Trophoblast cell (in vitro differentiated cells and primary cell): ENCODE results near the gene CDKL4.
"Not testable (repeated sequence)": the region's sequence is repeated elsewhere in the genome, so short reads cannot be mapped to it uniquely, and the experiment has no call there.

Experiments used
- DNase-seq, 2 donors: peaks; one replicate each; pipeline ENCODE4 v3.0.0-alpha.2; 2016
- H2AFZ ChIP-seq: 2 replicates; pipeline ENCODE4 v1.6.1; 2013; ENCODE audit warnings: low read length, moderate library complexity, mild to moderate bottlenecking; ENCODE audit not compliant: insufficient read depth, poor library complexity
- H2AK5ac ChIP-seq: 2 replicates; pipeline ENCODE4 v1.6.1; 2013; ENCODE audit warnings: mild to moderate bottlenecking, low read length
- H2BK120ac ChIP-seq: 2 replicates; pipeline ENCODE4 v1.6.1; 2013; ENCODE audit warnings: low read length, mild to moderate bottlenecking, moderate library complexity; ENCODE audit not compliant: insufficient read depth, poor library complexity
- H2BK12ac ChIP-seq: 2 replicates; pipeline ENCODE4 v1.6.1; 2013; ENCODE audit warnings: mild to moderate bottlenecking, low read length, moderate library complexity
- H2BK5ac ChIP-seq: 2 replicates; pipeline ENCODE4 v1.6.1; 2013; ENCODE audit warnings: low read length, low read depth, moderate library complexity, mild to moderate bottlenecking; ENCODE audit not compliant: poor library complexity
- H3K14ac ChIP-seq: 2 replicates; pipeline ENCODE4 v1.6.1; 2013; ENCODE audit warnings: mild to moderate bottlenecking, low read length
- H3K18ac ChIP-seq: 2 replicates; pipeline ENCODE4 v1.6.1; 2013; ENCODE audit warnings: mild to moderate bottlenecking, low read length
- H3K23ac ChIP-seq: 2 replicates; pipeline ENCODE4 v1.6.1; 2013; ENCODE audit warnings: low read length
- H3K27ac ChIP-seq: 2 replicates; pipeline ENCODE4 v1.5.1; 2013; ENCODE audit warnings: low read depth, mild to moderate bottlenecking, inconsistent platforms, low read length, moderate library complexity
- H3K27me3 ChIP-seq: 2 replicates; pipeline ENCODE4 v1.6.1; 2013; ENCODE audit warnings: inconsistent platforms, mild to moderate bottlenecking, low read length, moderate library complexity; ENCODE audit not compliant: insufficient read depth
- H3K36me3 ChIP-seq, 2 experiments: 1 replicate in 1 of 2; 2 replicates in 1 of 2; pipeline ENCODE4 v1.6.1; 2013; ENCODE audit warnings: low read length in 2 of 2, mild to moderate bottlenecking in 2 of 2, moderate library complexity in 1 of 2; ENCODE audit not compliant: insufficient read depth in 2 of 2, control insufficient read depth in 1 of 2
- H3K4ac ChIP-seq: 2 replicates; pipeline ENCODE4 v1.6.1; 2013; ENCODE audit warnings: low read depth, mild to moderate bottlenecking, low read length, moderate library complexity
- H3K4me1 ChIP-seq, 2 experiments: 1 replicate in 1 of 2; 2 replicates in 1 of 2; pipeline ENCODE4 v1.6.1; 2013; ENCODE audit warnings: low read length in 2 of 2, mild to moderate bottlenecking in 2 of 2, moderate library complexity in 1 of 2; ENCODE audit not compliant: insufficient read depth in 2 of 2, control insufficient read depth in 1 of 2
- H3K4me2 ChIP-seq: 2 replicates; pipeline ENCODE4 v1.6.1; 2013; ENCODE audit warnings: inconsistent platforms, mild to moderate bottlenecking, low read length, moderate library complexity
- H3K4me3 ChIP-seq: 2 replicates; pipeline ENCODE4 v1.5.1; 2013; ENCODE audit warnings: mild to moderate bottlenecking, low read depth, low read length, inconsistent platforms
- H3K79me1 ChIP-seq: one replicate; pipeline ENCODE4 v1.6.1; 2013; ENCODE audit warnings: low read length
- H3K79me2 ChIP-seq: 2 replicates; pipeline ENCODE4 v1.6.1; 2013; ENCODE audit warnings: low read length, mild to moderate bottlenecking; ENCODE audit not compliant: control insufficient read depth, insufficient read depth, poor library complexity
- H3K9ac ChIP-seq: 2 replicates; pipeline ENCODE4 v1.6.1; 2013; ENCODE audit warnings: mild to moderate bottlenecking, low read length
- H3K9me3 ChIP-seq: 2 replicates; pipeline ENCODE4 v1.6.1; 2013; ENCODE audit warnings: low read depth, mild to moderate bottlenecking, control low read depth, inconsistent platforms, low read length; ENCODE audit not compliant: insufficient read depth
- H4K12ac ChIP-seq: 2 replicates; pipeline ENCODE4 v1.6.1; 2013; ENCODE audit warnings: low read depth, mild to moderate bottlenecking, low read length, moderate library complexity
- H4K8ac ChIP-seq: 2 replicates; pipeline ENCODE4 v1.6.1; 2013; ENCODE audit warnings: low read depth, mild to moderate bottlenecking, low read length, moderate library complexity
- H4K91ac ChIP-seq: one replicate; pipeline ENCODE4 v1.6.1; 2013; ENCODE audit warnings: low read depth, mild to moderate bottlenecking, low read length, moderate library complexity
- WGBS: extraction: QIAGEN DNeasy Blood & Tissue Kit; methylation state at CpG from one replicate; pipeline ENCODE4 v1.1.7; 2013; ENCODE audit warnings: missing lambda C conversion rate; ENCODE audit not compliant: insufficient read length, insufficient coverage; ENCODE audit errors: extremely low coverage; 5-methylcytosine and 5-hydroxymethylcytosine counted together

Gene CDKL4

DNA sequence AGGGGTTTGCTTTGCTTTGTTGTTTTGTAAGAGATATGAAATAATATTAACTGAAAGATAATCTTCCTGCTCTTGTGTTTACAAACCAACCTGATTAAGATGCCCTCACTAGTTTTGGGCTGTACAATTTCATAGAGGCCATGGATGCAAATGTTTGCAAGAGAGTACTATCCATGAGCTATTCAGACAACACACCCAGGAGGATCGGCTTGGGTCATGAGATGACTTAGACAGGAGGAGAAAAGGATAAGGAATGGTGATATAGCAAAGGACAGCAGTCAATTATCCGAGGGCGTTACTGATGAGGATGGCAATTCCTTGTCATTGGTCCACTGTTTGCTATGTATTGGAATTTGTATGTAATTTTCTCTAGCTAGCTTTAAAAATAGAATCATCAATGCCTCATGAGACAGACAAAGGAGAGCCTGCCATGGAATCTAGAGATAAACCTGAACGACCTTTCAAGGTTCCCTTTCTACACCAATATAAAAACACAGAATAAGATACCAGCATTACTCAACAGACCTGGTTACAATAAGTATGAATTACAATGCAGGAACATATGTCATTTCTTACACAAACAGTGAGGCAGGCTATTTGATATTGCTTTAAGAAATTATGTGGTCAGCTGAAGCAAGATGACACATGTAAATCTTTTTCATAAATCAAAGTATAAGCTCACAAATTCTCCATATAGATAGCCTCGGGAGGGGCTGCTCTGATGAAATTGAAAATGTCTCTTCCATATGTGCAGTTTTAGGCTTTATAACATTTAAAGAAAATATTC, 68.6 kb downstream of the CDKL4 start:
- Histone ChIP-seq H4K91ac (no peak overlapping the region), H3K23ac (no peak overlapping the region), H3K4ac (no peak overlapping the region), H3K27ac (no peak overlapping the region), H4K12ac (no peak overlapping the region), H3K36me3 (no peaks in the 10 kb centered on the region), H3K18ac (no peak overlapping the region), H3K4me3 (no peak overlapping the region), H3K4me2 (no peak overlapping the region), H2BK12ac (no peak overlapping the region), H2BK5ac (no peak overlapping the region), H2AK5ac (no peak overlapping the region), H3K14ac (no peak overlapping the region), H3K4me1 (peaks cover 5 to 8% of the 10 kb centered on the region in 2 experiments), H2AFZ (no peak overlapping the region), H2BK120ac (no peak overlapping the region), H3K27me3 (no peaks in the 10 kb centered on the region), H3K79me2 (no peaks in the 10 kb centered on the region), H3K9me3 (no peaks in the 10 kb centered on the region), H3K9ac (no peak overlapping the region), H4K8ac (no peak overlapping the region), H3K79me1 (peaks cover 6% of the 10 kb centered on the region)
- DNase-seq, result no peak
- WGBS, result no CpG with 5 or more reads among the region's 5 CpGs

DNA sequence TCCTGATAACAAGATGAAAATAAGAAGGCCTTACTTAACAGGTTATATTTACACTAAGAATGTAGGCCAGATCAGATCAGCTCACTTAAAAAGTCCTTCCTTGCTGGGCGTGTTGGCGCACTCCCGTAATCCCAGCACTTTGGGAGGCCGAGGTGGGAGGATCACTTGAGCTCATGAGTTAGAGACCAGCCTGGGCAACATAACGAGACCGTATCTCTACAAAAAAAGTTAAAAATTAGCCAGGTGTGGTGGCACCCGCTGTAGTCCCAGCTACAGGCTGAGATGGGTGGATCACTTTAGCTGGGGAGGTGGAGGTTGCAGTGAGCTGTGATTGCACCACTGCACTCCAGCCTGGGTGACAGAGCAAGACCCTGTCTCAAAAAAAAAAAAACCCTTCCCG, 69.7 kb downstream of the CDKL4 start:
- H3K27ac ChIP-seq, result no peak overlapping the region
- peaks cover 4 to 5% of the 10 kb centered on the region in 2 experiments for H3K4me1 ChIP-seq
- no peak overlapping the region for H3K4ac ChIP-seq
- H4K12ac ChIP-seq, result no peak overlapping the region
- no peak overlapping the region for H4K91ac ChIP-seq
- no peak overlapping the region for H3K18ac ChIP-seq
- H3K14ac ChIP-seq, result no peak overlapping the region
- no peak overlapping the region for H3K9ac ChIP-seq
- no peaks in the 10 kb centered on the region for H3K79me1 ChIP-seq
- no peak overlapping the region for H2BK5ac ChIP-seq
- no peak overlapping the region for H3K4me2 ChIP-seq
- H3K79me2 ChIP-seq, result no peaks in the 10 kb centered on the region
- no peak overlapping the region for H2BK120ac ChIP-seq
- H2BK12ac ChIP-seq, result no peak overlapping the region
- no peak overlapping the region for H2AK5ac ChIP-seq
- H3K9me3 ChIP-seq, result no peaks in the 10 kb centered on the region
- H3K36me3 ChIP-seq, result no peaks in the 10 kb centered on the region
- no peak for DNase-seq
- no peak overlapping the region for H2AFZ ChIP-seq
- H3K23ac ChIP-seq, result no peak overlapping the region
- no peak overlapping the region for H3K4me3 ChIP-seq
- H4K8ac ChIP-seq, result no peak overlapping the region
- WGBS, result no CpG with 5 or more reads among the region's 8 CpGs
- no peaks in the 10 kb centered on the region for H3K27me3 ChIP-seq

DNA sequence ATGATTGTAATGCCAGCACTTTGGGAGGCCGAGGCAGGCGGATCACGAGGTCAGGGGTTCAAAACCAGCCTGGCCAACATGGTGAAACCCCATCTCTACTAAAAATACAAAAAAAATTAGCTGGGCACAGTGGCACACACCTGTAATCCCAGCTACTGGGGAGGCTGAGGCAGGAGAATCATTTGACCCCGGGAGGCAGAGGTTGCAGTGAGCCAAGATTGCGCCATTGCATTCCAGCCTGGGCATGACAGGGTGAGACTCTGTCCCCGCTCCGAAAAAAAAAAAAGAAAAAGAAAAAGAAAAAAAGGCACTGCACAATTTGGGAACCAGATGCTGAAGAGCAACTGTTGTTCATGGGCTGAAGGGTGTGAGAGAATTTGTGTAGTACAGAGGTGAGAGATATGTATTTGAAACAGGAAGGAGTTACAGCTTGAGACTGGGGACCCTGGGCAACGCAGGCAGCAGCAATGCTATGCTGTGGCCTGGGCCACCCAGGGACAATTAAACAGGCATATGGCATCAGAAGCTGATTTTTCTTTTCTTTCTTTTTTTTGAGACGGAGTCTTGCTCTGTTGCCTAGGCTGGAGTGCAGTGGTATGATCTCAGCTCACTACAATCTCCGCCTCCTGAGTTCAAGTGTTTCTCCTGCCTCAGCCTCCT, 71.6 kb downstream of the CDKL4 start:
- not testable (repeated sequence) for H2AFZ ChIP-seq, DNase-seq

DNA sequence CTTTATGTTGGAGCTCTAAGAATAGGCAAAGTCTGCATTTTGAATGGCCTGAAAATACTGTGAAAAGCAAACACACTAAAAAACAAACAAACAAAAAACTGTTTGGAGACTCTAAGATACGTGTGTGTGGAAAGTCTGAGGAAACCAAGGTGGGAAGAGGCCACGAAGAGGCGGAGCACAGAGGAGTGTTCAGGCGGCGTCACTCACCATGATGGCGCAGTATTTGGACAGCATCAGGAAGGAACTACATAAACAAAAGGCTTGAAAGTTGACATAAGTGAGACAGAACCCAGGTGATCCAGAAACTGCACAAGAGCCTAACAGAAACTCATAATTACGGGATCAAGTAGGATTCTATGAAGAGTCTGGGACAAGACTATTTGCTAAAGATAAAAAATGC, 72.1 kb downstream of the CDKL4 start:
- Histone ChIP-seq H3K4me3 (no peak overlapping the region), H2AK5ac (no peak overlapping the region), H3K18ac (no peak overlapping the region), H3K4me1 (no peaks in the 10 kb centered on the region), H3K9me3 (no peaks in the 10 kb centered on the region), H3K79me1 (no peaks in the 10 kb centered on the region), H3K23ac (no peak overlapping the region), H3K27ac (no peak overlapping the region), H3K14ac (no peak overlapping the region), H3K4me2 (no peak overlapping the region), H4K8ac (no peak overlapping the region), H2BK12ac (no peak overlapping the region), H3K4ac (no peak overlapping the region), H2AFZ (no peak overlapping the region), H3K79me2 (no peaks in the 10 kb centered on the region), H4K91ac (no peak overlapping the region), H4K12ac (no peak overlapping the region), H3K9ac (no peak overlapping the region), H2BK120ac (no peak overlapping the region), H2BK5ac (no peak overlapping the region), H3K27me3 (no peaks in the 10 kb centered on the region), H3K36me3 (no peaks in the 10 kb centered on the region)
- DNase-seq, result no peak
- WGBS, result no CpG with 5 or more reads among the region's 7 CpGs

More for the DNA sequence above, 71.6 kb downstream of the CDKL4 start:
- not testable (repeated sequence) for H2BK120ac ChIP-seq, H3K79me2 ChIP-seq, H2BK12ac ChIP-seq, H2AK5ac ChIP-seq, H4K91ac ChIP-seq, H3K9ac ChIP-seq, H3K27me3 ChIP-seq, H3K36me3 ChIP-seq, H3K4me1 ChIP-seq, H3K14ac ChIP-seq, H3K27ac ChIP-seq, H3K4me2 ChIP-seq, H2BK5ac ChIP-seq, H3K79me1 ChIP-seq, H3K4ac ChIP-seq, H4K8ac ChIP-seq, H3K9me3 ChIP-seq, H4K12ac ChIP-seq, H3K23ac ChIP-seq, H3K4me3 ChIP-seq, H3K18ac ChIP-seq
- no CpG with 5 or more reads among the region's 10 CpGs for WGBS
